Urinary bladder (tissue), 4 donors: ENCODE data around the gene ORAI2. TPM values are rescaled to one million over a fixed set of nuclear protein-coding genes. Genes with fewer than 3 reads are reported as not detected.
"Not testable (repeated sequence)": the region's sequence is repeated elsewhere in the genome, so short reads cannot be mapped to it uniquely, and the experiment has no call there.

ENCODE experiments used
- DNase-seq: peaks from one replicate; pipeline ENCODE4 v3.0.0-alpha.2; 2015; ENCODE audit errors: extremely low spot score
- H3K27ac ChIP-seq: one replicate; pipeline ENCODE4 v1.5.1; 2013; ENCODE audit warnings: low read depth, mild to moderate bottlenecking, moderate library complexity
- H3K36me3 ChIP-seq: one replicate; pipeline ENCODE4 v1.6.1; 2013; ENCODE audit warnings: mild to moderate bottlenecking, moderate library complexity; ENCODE audit not compliant: insufficient read depth
- H3K4me1 ChIP-seq: one replicate; pipeline ENCODE4 v1.6.1; 2013; ENCODE audit warnings: mild to moderate bottlenecking, moderate library complexity; ENCODE audit not compliant: insufficient read depth
- H3K4me3 ChIP-seq: one replicate; pipeline ENCODE4 v1.5.1; 2013; ENCODE audit warnings: low read depth, low read length
- WGBS: extraction: QIAGEN DNeasy Blood & Tissue Kit; methylation state at CpG from one replicate; pipeline ENCODE4 v1.1.7; 2013; 5-methylcytosine and 5-hydroxymethylcytosine counted together
- polyA plus RNA-seq: library from polyadenylated mRNA; stranded (reverse); fragments of 200-250 nt; gene quantifications from one replicate; pipeline ENCODE4 v1.2.3, GENCODE V29; 2013
- small RNA-seq: library from RNA; depleted of rRNA; stranded (forward); fragments of <200 nt; gene quantifications from one replicate; pipeline ENCODE3, GENCODE V24; 2014
- total RNA-seq: library from RNA; depleted of rRNA; stranded (reverse); fragments of >200 nt; gene quantifications from one replicate; pipeline ENCODE4 v1.2.3, GENCODE V29; 2014
- donor health status: healthy with polysubstance abuse.
- donor health status: healthy.

The ORAI2 gene
- total and polyA plus RNA-seq, 2 donors, result 11.5 to 13.1 TPM

DNA sequence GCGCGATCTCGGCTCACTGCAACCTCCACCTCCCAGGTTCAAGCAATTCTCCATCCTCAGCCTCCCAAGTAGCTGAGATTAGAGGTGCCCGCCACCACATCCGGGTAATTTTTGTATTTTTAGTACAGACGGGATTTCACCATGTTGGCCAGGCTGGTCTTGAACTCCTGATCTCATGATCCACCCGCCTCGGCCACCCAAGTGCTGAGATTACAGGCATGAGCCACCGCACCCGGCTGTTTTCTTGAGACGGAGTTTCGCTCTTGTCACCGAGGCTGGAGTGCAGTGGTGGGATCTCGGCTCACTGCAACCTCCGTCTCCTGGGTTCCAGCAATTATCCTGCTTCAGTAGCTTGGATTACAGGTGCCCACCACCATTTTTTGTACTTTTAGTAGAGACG, 64.9 kb downstream of the ORAI2 start:
- not testable (repeated sequence) for H3K4me3 ChIP-seq, H3K36me3 ChIP-seq, H3K4me1 ChIP-seq, DNase-seq, H3K27ac ChIP-seq
- WGBS, result 95% methylated on average over 11 of the region's 16 CpGs

DNA sequence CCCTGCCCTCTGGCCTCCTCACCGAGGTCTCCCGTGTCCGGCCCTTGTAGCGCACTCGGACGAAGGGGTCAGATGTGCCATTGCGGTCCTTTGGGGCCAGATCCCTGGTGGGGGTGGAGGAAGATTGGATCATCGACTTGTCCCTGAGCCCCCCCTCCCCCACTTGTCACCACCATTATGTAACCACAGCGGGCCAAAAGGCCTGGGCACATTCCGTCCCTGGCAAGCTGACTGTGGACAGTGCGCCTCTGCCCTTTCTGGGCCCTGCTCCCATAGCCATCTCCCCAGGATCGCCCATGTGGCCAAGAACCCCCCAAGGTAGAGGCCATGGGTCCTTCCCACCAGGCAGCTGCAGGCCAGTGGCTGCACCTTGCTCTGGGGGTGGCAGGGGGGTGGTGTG, 69.8 kb downstream of the ORAI2 start:
- not testable (repeated sequence) for H3K4me1 ChIP-seq, DNase-seq, H3K36me3 ChIP-seq, H3K27ac ChIP-seq, H3K4me3 ChIP-seq
- no CpG with 5 or more reads among the region's 12 CpGs for WGBS

DNA sequence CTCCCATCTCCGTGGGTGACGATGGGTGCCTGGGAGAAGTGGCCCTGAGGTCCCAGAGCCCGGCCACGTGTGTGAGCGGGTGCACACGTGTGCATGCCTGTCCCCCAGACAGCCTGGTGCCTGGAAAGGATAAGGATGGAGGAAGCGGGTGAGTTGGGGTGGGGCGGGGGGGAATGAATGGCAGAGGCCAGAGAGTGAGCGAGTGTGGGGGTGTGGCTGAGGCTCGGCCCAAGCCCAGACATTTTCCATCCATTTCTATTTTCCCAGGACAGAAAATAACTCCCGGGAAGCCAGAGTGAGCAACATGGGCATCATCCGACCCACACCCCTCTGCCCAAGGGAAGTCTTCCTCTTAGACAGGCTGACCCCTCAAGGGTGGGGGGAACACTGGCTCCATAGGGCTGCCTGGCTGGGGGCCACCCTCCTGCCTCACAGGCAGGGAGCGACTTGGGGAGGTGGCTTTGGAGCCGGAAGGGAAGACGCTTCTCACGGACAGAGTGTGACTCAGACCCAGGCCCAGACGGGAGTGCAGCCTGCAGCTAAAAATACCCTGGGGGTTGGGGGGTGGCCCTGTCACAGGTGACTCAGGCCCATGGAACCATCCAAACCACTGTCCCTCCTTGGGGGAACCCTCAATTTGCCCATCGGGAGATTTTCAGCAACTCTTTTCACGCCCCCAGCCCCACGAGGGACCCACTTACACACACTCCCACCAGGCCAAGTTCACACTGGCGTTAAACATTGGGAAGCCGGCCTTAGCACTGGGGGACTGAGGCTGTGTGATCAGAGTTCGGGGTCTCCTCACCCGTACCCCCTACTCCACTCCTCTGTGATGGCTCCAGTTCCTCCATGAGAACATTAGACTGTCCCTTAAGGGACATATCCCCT, 72.2 kb downstream of the ORAI2 start:
- WGBS, result 74% methylated on average over 5 of the region's 24 CpGs
- not testable (repeated sequence) for H3K36me3 ChIP-seq, DNase-seq, H3K27ac ChIP-seq, H3K4me1 ChIP-seq, H3K4me3 ChIP-seq

Small RNA genes within 50 kb of the gene (small RNA-seq; reads per million reads assigned to genes)
- gene MIR548O, result not detected

Other genes with a start within 250 kb of the ORAI2 start
- gene SH2B2, start 146.7 kb upstream of the ORAI2 start, total RNA-seq, result 1.8 TPM
- gene SH2B2, start 146.7 kb upstream of the ORAI2 start, polyA plus RNA-seq, result 5.3 TPM
- gene SPDYE6, start 77.1 kb upstream of the ORAI2 start, total RNA-seq, result not detected
- not detected for gene SPDYE6, start 77.1 kb upstream of the ORAI2 start, polyA plus RNA-seq
- gene PRKRIP1, start 37.2 kb upstream of the ORAI2 start, total RNA-seq, result 15.2 TPM
- 23.8 TPM for gene PRKRIP1, start 37.2 kb upstream of the ORAI2 start, polyA plus RNA-seq
- gene ALKBH4, start 31.3 kb downstream of the ORAI2 start, total RNA-seq, result 9.7 TPM
- 11.8 TPM for gene ALKBH4, start 31.3 kb downstream of the ORAI2 start, polyA plus RNA-seq
- 8.6 TPM for gene LRWD1, start 31.4 kb downstream of the ORAI2 start, total RNA-seq
- 17.5 TPM for gene LRWD1, start 31.4 kb downstream of the ORAI2 start, polyA plus RNA-seq
- 12.5 TPM for gene POLR2J, start 45.3 kb downstream of the ORAI2 start, total RNA-seq
- gene POLR2J, start 45.3 kb downstream of the ORAI2 start, polyA plus RNA-seq, result 71.3 TPM
- 6.1 TPM for gene RASA4B, start 84.2 kb downstream of the ORAI2 start, total RNA-seq
- gene RASA4B, start 84.2 kb downstream of the ORAI2 start, polyA plus RNA-seq, result 19.9 TPM
- gene UPK3BL2, start 110.1 kb downstream of the ORAI2 start, total RNA-seq, result 15.4 TPM
- gene UPK3BL2, start 110.1 kb downstream of the ORAI2 start, polyA plus RNA-seq, result 15.5 TPM
- 0.16 TPM for gene SPDYE2, start 117.7 kb downstream of the ORAI2 start, total RNA-seq
- 0.14 TPM for gene SPDYE2, start 117.7 kb downstream of the ORAI2 start, polyA plus RNA-seq
- gene POLR2J3, start 139.0 kb downstream of the ORAI2 start, total RNA-seq, result 46.1 TPM
- gene POLR2J3, start 139.0 kb downstream of the ORAI2 start, polyA plus RNA-seq, result 53.4 TPM
- gene RASA4, start 183.2 kb downstream of the ORAI2 start, total RNA-seq, result 30.9 TPM
- 74.3 TPM for gene RASA4, start 183.2 kb downstream of the ORAI2 start, polyA plus RNA-seq
- 135 TPM for gene UPK3BL1, start 209.2 kb downstream of the ORAI2 start, total RNA-seq
- gene UPK3BL1, start 209.2 kb downstream of the ORAI2 start, polyA plus RNA-seq, result 49.0 TPM
- not detected for gene SPDYE2B, start 216.7 kb downstream of the ORAI2 start, total RNA-seq
- not detected for gene SPDYE2B, start 216.7 kb downstream of the ORAI2 start, polyA plus RNA-seq
- 7.8 TPM for gene POLR2J2, start 238.1 kb downstream of the ORAI2 start, total RNA-seq
- 0.48 TPM for gene POLR2J2, start 238.1 kb downstream of the ORAI2 start, polyA plus RNA-seq